Testis (tissue), 3 donors: ENCODE data around the gene OR10A2. TPM values are rescaled to one million over a fixed set of nuclear protein-coding genes. Genes with fewer than 3 reads are reported as not detected.
"Not testable (repeated sequence)": the region's sequence is repeated elsewhere in the genome, so short reads cannot be mapped to it uniquely, and the experiment has no call there.

Experiments used
- DNase-seq: peaks from one replicate; pipeline ENCODE4 v3.0.0-alpha.2; 2019
- H3K27ac ChIP-seq, 2 donors: fragments of 200-600 bp; sonication (generic); one replicate each; pipeline ENCODE4 v1.5.1; 2019
- H3K27me3 ChIP-seq: fragments of 200-600 bp; sonication (generic); one replicate; pipeline ENCODE4 v1.5.1; 2019
- H3K36me3 ChIP-seq: fragments of 200-600 bp; sonication (generic); one replicate; pipeline ENCODE4 v1.5.1; 2017; ENCODE audit warnings: low read depth; ENCODE audit errors: missing control alignments
- H3K4me1 ChIP-seq: fragments of 200-600 bp; sonication (generic); one replicate; pipeline ENCODE4 v1.5.1; 2019
- H3K4me3 ChIP-seq, 2 donors: fragments of 200-600 bp; sonication (generic); one replicate each; pipeline ENCODE4 v1.5.1; 2017 to 2019
- H3K9me3 ChIP-seq: fragments of 200-600 bp; sonication (generic); one replicate; pipeline ENCODE4 v1.5.1; 2017
- POLR2A ChIP-seq: fragments of 450-650 bp; IDR thresholded peaks from one replicate; pipeline ENCODE4 v1.6.1; 2017; ENCODE audit warnings: antibody characterized with exemption, mild to moderate bottlenecking, moderate library complexity
- WGBS, 2 donors: methylation state at CpG; one replicate each; pipeline ENCODE4 v1.1.5; 2018; 5-methylcytosine and 5-hydroxymethylcytosine counted together
- intact Hi-C: fragments of 100-400 bp; cut with DNase I; formaldehyde crosslinking; loops from one replicate; pipeline ENCODE4 v1.15.1; 2023; ENCODE audit warnings: low total_unique reads
- polyA plus RNA-seq: library from polyadenylated mRNA; stranded (reverse); fragments of 350-450 nt; fragmentation: Illumina TruSeq; extraction: RNeasy Lipid Tissue Mini Kit (QIAGEN cat#74804); gene quantifications from one replicate; pipeline ENCODE4 v1.2.3, GENCODE V29; 2014; ENCODE audit warnings: low read depth, low replicate concordance; ENCODE audit not compliant: insufficient read depth
- total RNA-seq, 2 donors: library from RNA; depleted of rRNA; stranded (reverse); fragments of >200 nt; gene quantifications; one replicate each; pipeline ENCODE4 v1.2.3, GENCODE V29; 2016
- TF ChIP-seq, protein P1 (sequence below), 3 experiments: fragments of 450-650 bp in 2 of 3; fragments of 200-600 bp in 1 of 3; sonication (generic) in 1 of 3; IDR thresholded peaks; one replicate each; pipeline ENCODE4 v1.5.1; 2016 to 2019; ENCODE audit warnings: antibody characterized with exemption in 3 of 3, mild to moderate bottlenecking in 2 of 3, moderate library complexity in 1 of 3

Gene OR10A2
- total and polyA plus RNA-seq, 3 donors from 2014 or later: not detected

DNA sequence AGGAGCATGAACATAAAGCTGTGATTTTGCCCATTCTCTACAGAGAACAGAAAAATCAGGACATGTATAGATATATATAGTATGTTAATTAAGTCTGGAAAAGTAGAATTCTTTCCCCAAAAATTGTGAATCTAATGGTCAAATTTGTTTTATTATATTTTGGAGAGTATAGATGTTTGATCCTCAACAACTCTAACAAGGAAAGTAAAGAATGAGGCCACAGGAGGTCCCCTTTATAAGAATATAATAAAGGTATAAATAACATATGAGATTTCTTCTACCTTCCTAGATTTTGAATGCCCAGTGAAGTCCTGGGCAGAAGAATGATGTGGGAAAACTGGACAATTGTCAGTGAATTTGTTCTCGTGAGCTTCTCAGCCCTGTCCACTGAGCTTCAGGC, 13.5 kb downstream of the OR10A2 start, which contains the start of gene OR10A4:
Gene OR10A4 (plus strand): TSS at position 301 of the 400 bp plus-strand sequence. CDS start 23 bp downstream, at position 324.
- Histone ChIP-seq H3K27me3 (no peaks in the 10 kb centered on the region), H3K27ac (no peak within 1 kb of the TSS), H3K4me1 (no peaks in the 10 kb centered on the region), H3K9me3 (no peaks in the 10 kb centered on the region), H3K36me3 (no peaks in the 10 kb centered on the region), H3K4me3 (no peak within 1 kb of the TSS)
- intact Hi-C loops: no loop called here
- TF ChIP-seq, protein P1, sequence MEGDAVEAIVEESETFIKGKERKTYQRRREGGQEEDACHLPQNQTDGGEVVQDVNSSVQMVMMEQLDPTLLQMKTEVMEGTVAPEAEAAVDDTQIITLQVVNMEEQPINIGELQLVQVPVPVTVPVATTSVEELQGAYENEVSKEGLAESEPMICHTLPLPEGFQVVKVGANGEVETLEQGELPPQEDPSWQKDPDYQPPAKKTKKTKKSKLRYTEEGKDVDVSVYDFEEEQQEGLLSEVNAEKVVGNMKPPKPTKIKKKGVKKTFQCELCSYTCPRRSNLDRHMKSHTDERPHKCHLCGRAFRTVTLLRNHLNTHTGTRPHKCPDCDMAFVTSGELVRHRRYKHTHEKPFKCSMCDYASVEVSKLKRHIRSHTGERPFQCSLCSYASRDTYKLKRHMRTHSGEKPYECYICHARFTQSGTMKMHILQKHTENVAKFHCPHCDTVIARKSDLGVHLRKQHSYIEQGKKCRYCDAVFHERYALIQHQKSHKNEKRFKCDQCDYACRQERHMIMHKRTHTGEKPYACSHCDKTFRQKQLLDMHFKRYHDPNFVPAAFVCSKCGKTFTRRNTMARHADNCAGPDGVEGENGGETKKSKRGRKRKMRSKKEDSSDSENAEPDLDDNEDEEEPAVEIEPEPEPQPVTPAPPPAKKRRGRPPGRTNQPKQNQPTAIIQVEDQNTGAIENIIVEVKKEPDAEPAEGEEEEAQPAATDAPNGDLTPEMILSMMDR (IDR thresholded peaks at IDR 0.05): no peak
- no peak for DNase-seq
- WGBS, 2 donors: 90 to 100% methylated on average over 1 of the region's 1 CpG

DNA sequence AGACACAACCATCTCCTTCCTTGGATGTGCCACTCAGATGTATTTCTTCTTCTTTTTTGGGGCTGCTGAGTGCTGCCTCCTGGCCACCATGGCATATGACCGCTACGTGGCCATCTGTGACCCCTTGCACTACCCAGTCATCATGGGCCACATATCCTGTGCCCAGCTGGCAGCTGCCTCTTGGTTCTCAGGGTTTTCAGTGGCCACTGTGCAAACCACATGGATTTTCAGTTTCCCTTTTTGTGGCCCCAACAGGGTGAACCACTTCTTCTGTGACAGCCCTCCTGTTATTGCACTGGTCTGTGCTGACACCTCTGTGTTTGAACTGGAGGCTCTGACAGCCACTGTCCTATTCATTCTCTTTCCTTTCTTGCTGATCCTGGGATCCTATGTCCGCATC, 14.1 kb downstream of the OR10A2 start:
- H3K36me3 ChIP-seq: no peaks in the 10 kb centered on the region
- intact Hi-C loops: no loop called here
- WGBS, 2 donors: 91 to 97% methylated on average over 3 of the region's 3 CpGs
- no peak for TF ChIP-seq POLR2A
- TF ChIP-seq, protein P1 (IDR thresholded peaks at IDR 0.05): no peak
- H3K4me3 ChIP-seq: no peak overlapping the region
- no peaks in the 10 kb centered on the region for H3K9me3 ChIP-seq
- H3K27ac ChIP-seq: no peak overlapping the region
- no peaks in the 10 kb centered on the region for H3K4me1 ChIP-seq
- H3K27me3 ChIP-seq: no peaks in the 10 kb centered on the region
- DNase-seq: no peak

DNA sequence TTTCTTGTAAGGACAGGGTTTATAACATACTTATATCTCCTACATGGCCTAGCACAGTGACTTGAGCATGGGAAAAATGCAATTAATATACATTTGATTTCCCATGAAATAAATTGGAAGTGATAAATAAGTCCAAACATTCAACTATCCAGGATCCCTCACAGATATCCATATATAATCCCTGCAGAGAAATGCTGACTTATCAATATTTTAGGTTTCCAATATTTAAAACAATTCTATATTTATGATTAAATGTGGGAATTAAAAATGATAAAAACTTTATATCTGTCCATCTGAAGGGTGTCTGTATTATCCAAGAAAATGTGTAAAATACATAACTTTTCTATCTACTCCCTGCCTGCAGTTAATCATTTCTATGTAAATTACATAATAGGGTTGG, 19.9 kb downstream of the OR10A2 start:
- TF ChIP-seq, protein P1 (IDR thresholded peaks at IDR 0.05): no peak
- TF ChIP-seq POLR2A: no peak
- no peaks in the 10 kb centered on the region for H3K27me3 ChIP-seq
- H3K9me3 ChIP-seq: no peaks in the 10 kb centered on the region
- intact Hi-C loops: no loop called here
- no peak for DNase-seq
- H3K4me3 ChIP-seq: no peak overlapping the region
- no peaks in the 10 kb centered on the region for H3K4me1 ChIP-seq
- H3K27ac ChIP-seq: no peak overlapping the region
- H3K36me3 ChIP-seq: no peaks in the 10 kb centered on the region

DNA sequence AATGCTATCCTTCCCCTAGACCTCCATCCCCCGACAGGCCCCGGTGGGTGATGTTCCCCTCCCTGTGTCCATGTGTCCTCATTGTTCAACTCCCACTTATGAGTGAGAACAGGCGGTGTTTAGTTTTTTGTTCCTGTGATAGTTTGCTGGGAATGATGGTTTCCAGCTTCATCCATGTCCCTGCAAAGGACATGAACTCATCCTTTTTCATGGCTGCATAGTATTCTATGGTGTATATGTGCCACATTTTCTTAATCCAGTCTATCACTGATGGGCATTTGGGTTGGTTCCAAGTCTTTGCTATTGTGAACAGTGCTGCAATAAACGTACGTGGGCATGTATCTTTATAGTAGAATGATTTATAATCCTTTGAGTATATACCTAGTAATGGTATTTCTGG, 24.9 kb downstream of the OR10A2 start:
- H3K9me3 ChIP-seq, intact Hi-C loops, H3K27me3 ChIP-seq, H3K27ac ChIP-seq, H3K4me3 ChIP-seq, H3K4me1 ChIP-seq, DNase-seq, H3K36me3 ChIP-seq: not testable (repeated sequence)
- WGBS, 2 donors: 93 to 95% methylated on average over 5 of the region's 5 CpGs

DNA sequence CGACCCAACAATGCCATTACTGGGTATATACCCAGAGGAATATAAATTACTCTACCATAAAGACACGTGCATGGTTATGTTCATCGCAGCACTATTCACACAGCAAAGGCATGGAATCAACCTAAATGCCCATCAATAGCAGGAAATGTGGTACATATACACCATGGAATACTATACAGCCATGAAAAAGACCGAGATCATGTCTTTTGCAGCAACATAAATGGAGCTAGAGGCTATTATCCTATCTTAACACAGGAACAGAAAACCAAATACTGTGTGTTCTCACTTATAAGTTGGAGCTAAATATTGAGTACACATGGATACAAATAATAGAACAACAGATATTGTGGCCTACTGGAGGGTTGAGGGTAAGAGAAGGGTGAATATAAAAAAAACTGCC, 26.0 kb downstream of the OR10A2 start:
- 93 to 98% methylated on average over 4 of the region's 4 CpGs for WGBS, 2 donors
- TF ChIP-seq POLR2A: no peak
- TF ChIP-seq, protein P1 (IDR thresholded peaks at IDR 0.05): no peak
- no peak for DNase-seq
- no peaks in the 10 kb centered on the region for H3K27me3 ChIP-seq
- no peak overlapping the region for H3K4me3 ChIP-seq
- H3K4me1 ChIP-seq: no peaks in the 10 kb centered on the region
- no peak overlapping the region for H3K27ac ChIP-seq
- no peaks in the 10 kb centered on the region for H3K36me3 ChIP-seq
- intact Hi-C loops: no loop called here
- no peaks in the 10 kb centered on the region for H3K9me3 ChIP-seq
